Pons (tissue), 1 donor: ENCODE results near the gene CTRB1.
"Not testable (repeated sequence)": the region's sequence is repeated elsewhere in the genome, so short reads cannot be mapped to it uniquely, and the experiment has no call there.

Experiments used
- DNase-seq: peaks from one replicate; pipeline ENCODE4 v3.0.0-alpha.2; 2016; ENCODE audit warnings: low spot score

The CTRB1 gene

GRCh38 chr16:75241955-75242354, 23.2 kb downstream of the CTRB1 start:
- DNase-seq = no peak

GRCh38 chr16:75242436-75243078, 23.8 kb downstream of the CTRB1 start:
- DNase-seq = not testable (repeated sequence)

GRCh38 chr16:75243667-75244224, 25.0 kb downstream of the CTRB1 start:
- no peak for DNase-seq

- DNase-seq = no peak
Measured at GRCh38 chr16:75244225-75244809, 25.5 kb downstream of the CTRB1 start.

GRCh38 chr16:75244844-75245758, 26.3 kb downstream of the CTRB1 start:
- DNase-seq = peak; percentile 96

- no peak for DNase-seq
Measured at GRCh38 chr16:75246504-75247205, 27.9 kb downstream of the CTRB1 start.

GRCh38 chr16:75247249-75247648, 28.5 kb downstream of the CTRB1 start:
- peak; percentile 93 for DNase-seq

- peak; percentile 94 for DNase-seq
Measured at GRCh38 chr16:75248142-75248535, 29.4 kb downstream of the CTRB1 start.

GRCh38 chr16:75248536-75249380, 30.0 kb downstream of the CTRB1 start:
- no peak for DNase-seq

- DNase-seq = no peak
Measured at GRCh38 chr16:75249441-75249840, 30.7 kb downstream of the CTRB1 start.

GRCh38 chr16:75250089-75250808, 31.5 kb downstream of the CTRB1 start:
- DNase-seq = no peak

GRCh38 chr16:75250809-75251279, 32.1 kb downstream of the CTRB1 start:
- DNase-seq = no peak

- peak; percentile 78 for DNase-seq
Measured at GRCh38 chr16:75251280-75252048, 32.7 kb downstream of the CTRB1 start, which contains the start of gene BCAR1. TSS of gene BCAR1 (minus strand) at chr16:75251624. CDS start at chr16:75251482, 142 bp downstream.

- DNase-seq = no peak
Measured at GRCh38 chr16:75252049-75252864, 33.5 kb downstream of the CTRB1 start.

GRCh38 chr16:75252946-75253911, 34.4 kb downstream of the CTRB1 start:
- no peak for DNase-seq

- DNase-seq = no peak
Measured at GRCh38 chr16:75254359-75254837, 35.6 kb downstream of the CTRB1 start.

- DNase-seq = no peak
Measured at GRCh38 chr16:75256059-75256571, 37.3 kb downstream of the CTRB1 start.
